ENCODE data around the gene OR4D10.

DNA sequence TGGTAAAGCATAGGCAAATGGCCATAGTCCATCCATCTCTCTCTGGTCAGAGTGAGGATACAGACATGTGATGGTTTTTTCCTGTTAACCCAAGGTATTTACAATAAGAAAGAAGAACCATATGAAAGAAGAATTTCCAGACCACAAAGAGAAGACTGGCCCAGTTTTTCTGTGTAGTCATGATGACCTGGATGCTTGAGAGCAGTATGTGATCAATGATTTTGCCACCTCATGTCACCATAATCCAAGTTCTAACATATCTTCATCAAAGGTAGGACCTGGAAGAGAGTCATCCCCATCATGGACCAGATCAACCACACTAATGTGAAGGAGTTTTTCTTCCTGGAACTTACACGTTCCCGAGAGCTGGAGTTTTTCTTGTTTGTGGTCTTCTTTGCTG, 16.5 kb upstream of the OR4D10 start, which contains the start of gene OR4D6:
- no peak for TF ChIP-seq CTCF (conservative IDR thresholded peaks at IDR 0.05; ENCODE audit: low read depth in 2 of 2)
- no peak for TF ChIP-seq POLR2AphosphoS5 (IDR thresholded peaks at IDR 0.05; ENCODE audit: low read depth)
- no peak for TF ChIP-seq CREB1 (CRISPR knock-in tag; IDR thresholded peaks at IDR 0.05; ENCODE audit: low read depth)
- TF ChIP-seq EZH2 (IDR thresholded peaks at IDR 0.05; ENCODE audit: low read depth, unreplicated experiment), result no peak
- no peak for TF ChIP-seq REST (IDR thresholded peaks at IDR 0.05; ENCODE audit: unreplicated experiment)
- no peak for TF ChIP-seq JUNB (IDR thresholded peaks at IDR 0.05; ENCODE audit: unreplicated experiment)
